Neuron (in vitro differentiated cells): ENCODE results near the gene AMT.

Source experiments
- H2AFZ ChIP-seq: one replicate; pipeline ENCODE4 v1.6.1; 2013; ENCODE audit warnings: low read depth, mild to moderate bottlenecking, inconsistent platforms, low read length, moderate library complexity
- H3K27me3 ChIP-seq: one replicate; pipeline ENCODE4 v1.6.1; 2013; ENCODE audit warnings: low read length; ENCODE audit not compliant: insufficient read depth
- H3K36me3 ChIP-seq: one replicate; pipeline ENCODE4 v1.6.1; 2013; ENCODE audit warnings: low read length; ENCODE audit not compliant: insufficient read depth
- H3K4me1 ChIP-seq: one replicate; pipeline ENCODE4 v1.6.1; 2013; ENCODE audit warnings: low read length; ENCODE audit not compliant: insufficient read depth
- H3K4me3 ChIP-seq: 2 replicates; pipeline ENCODE4 v1.5.1; 2013; ENCODE audit warnings: mild to moderate bottlenecking, low read length, moderate library complexity
- H3K9me3 ChIP-seq: one replicate; pipeline ENCODE4 v1.6.1; 2013; ENCODE audit warnings: low read length

Gene AMT

DNA sequence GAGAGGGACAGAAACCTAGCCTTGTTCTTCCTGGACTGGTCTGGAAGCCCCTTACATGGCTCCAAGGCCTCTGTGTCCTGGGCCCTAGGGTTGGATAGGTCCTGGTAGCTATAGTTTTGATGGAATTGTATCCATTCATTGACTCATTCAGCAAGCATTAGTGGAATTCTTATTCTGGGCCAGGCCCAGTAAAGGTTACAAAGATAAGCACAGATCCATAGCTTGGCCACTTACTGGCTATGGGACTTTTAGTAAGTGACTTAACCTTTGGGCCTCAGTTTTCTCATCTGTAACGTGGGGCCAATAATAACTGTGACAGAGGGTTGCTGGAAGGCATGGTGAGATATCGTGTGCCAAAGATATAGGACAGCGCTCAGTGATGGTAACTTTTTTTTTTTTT lies 34.2 kb upstream of the AMT start:
- Histone ChIP-seq H2AFZ (no peak overlapping the region), H3K4me3 (no peak overlapping the region), H3K36me3 (no peaks in the 10 kb centered on the region), H3K4me1 (peaks cover 30% of the 10 kb centered on the region), H3K27me3 (no peaks in the 10 kb centered on the region), H3K9me3 (no peaks in the 10 kb centered on the region)

DNA sequence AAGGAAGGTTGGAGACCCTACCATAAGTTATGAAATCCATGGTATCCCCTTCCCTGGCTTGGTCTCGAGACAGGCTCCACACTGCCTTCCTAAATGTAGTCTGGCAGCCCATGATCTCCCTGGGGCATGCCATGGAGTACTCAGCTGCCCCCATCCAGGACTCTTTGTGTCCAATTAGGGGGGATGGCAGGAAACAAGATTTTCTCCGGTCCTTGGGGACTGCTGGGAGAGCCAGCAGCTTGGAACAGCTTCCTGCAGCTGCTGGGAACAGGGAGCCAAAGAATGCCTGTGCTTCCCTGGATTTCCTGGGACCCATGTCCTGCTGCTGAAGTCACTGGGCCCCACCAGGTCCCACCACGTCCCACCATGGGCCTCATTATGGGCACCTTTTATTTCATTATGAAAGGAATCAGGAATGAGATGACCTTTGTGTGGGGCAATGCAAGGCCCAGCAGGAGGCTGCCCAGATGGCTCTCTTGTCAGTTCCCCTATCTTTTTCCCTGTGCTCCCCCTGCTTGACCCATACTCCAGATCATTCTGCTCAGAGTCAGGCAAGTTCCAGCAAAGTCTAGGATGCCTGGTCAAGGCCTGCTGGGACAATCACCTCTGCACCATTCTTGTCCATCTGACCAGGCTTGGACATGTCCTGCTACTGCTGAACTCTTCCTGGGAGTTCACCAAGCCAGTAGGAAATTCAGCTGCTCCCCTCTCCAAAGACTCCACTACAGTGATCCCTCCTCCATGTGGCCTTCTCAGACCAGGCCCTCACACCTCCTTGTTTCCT lies 32.8 kb upstream of the AMT start:
- no peaks in the 10 kb centered on the region for H3K27me3 ChIP-seq
- no peaks in the 10 kb centered on the region for H3K36me3 ChIP-seq
- peaks cover 17% of the 10 kb centered on the region for H3K4me1 ChIP-seq
- H3K4me3 ChIP-seq, result no peak overlapping the region
- H3K9me3 ChIP-seq, result no peaks in the 10 kb centered on the region
- H2AFZ ChIP-seq, result no peak overlapping the region

DNA sequence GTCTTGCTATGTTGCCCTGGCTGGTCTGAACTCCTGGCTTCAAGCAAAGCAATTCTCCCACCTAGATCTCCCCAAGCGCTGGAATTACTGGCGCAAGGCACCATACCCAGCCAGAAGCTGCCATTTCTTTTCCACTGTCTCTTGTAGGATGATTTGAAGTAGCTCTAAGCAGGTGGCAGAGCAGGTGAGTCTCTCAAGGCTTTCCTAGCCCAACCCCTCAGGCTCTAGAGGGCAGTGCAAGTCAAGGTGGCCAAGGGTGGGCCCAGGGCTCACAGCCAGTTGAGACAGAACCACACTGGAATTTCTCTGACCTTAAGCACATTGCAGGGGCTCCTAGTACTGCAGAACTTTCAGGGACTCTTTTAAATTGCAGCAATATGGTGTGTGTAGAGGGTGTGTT lies 32.2 kb upstream of the AMT start:
- Histone ChIP-seq H3K36me3 (no peaks in the 10 kb centered on the region), H3K4me3 (no peak overlapping the region), H3K4me1 (peaks cover 16% of the 10 kb centered on the region), H3K9me3 (no peaks in the 10 kb centered on the region), H2AFZ (no peak overlapping the region), H3K27me3 (no peaks in the 10 kb centered on the region)

DNA sequence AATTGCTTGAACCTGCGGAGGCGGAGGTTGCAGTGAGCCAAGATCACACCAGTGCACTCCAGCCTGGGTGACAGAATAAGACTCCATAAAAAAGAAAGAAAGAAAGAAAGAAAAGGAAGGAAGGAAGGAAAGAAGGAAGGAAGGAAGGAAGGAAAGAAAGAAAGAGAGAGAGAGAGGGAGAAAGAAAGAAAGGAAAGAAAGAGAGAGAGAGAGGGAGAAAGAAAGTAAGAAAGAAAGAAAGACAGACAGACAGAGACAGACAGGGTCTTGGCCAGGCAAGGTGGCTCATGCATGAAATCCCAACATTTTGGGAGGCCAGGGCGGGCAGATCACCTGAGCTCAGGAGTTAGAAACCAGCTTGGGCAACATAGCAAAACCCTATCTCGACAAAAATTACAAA lies 31.3 kb upstream of the AMT start:
- Histone ChIP-seq H2AFZ (no peak overlapping the region), H3K4me3 (no peak overlapping the region), H3K4me1 (peaks cover 8% of the 10 kb centered on the region), H3K36me3 (no peaks in the 10 kb centered on the region), H3K27me3 (no peaks in the 10 kb centered on the region), H3K9me3 (no peaks in the 10 kb centered on the region)

DNA sequence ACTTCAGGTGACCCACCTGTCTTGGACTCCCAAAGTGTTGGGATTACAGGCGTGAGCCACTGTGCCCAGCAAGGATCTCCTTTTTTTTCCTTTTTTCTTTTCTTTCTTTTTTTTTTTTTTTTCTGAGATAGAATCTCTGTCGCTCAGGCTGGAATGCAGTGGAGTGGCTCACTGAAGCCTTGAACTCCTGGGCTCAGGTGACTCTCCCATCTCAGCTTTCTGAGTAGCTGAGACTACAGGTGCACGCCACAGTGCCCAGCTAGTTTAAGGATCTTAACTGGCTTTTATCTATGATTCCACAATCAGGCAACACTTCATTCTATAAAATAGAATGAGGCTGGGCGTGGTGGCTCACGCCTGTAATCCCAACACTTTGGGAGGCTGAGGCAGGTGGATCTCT lies 23.1 kb upstream of the AMT start:
- Histone ChIP-seq H3K27me3 (no peaks in the 10 kb centered on the region), H3K36me3 (no peaks in the 10 kb centered on the region), H2AFZ (no peak overlapping the region), H3K9me3 (no peaks in the 10 kb centered on the region), H3K4me1 (no peaks in the 10 kb centered on the region), H3K4me3 (no peak overlapping the region)

DNA sequence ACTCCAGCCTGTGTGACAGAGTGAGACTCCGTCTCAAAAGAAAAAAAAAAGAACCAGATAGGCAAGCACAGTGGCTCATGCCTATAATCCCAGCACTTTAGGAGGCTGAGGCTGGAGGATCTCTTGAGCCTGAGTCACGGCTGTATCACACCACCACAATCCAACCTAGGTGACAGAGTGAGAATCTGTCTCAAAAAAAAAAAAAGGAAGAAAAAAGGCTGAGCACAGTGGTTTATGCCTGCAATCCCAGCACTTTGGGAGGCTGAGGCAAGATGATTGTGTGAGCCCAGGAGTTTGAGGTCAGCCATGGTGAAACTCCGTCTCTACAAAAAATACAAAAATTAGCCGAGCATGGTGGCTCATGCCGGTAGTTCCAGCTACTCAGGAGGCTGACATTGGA lies 12.5 kb upstream of the AMT start:
- no peaks in the 10 kb centered on the region for H3K36me3 ChIP-seq
- peaks cover 3% of the 10 kb centered on the region for H3K4me1 ChIP-seq
- H2AFZ ChIP-seq, result no peak overlapping the region
- no peaks in the 10 kb centered on the region for H3K9me3 ChIP-seq
- no peak overlapping the region for H3K4me3 ChIP-seq
- H3K27me3 ChIP-seq, result no peaks in the 10 kb centered on the region

DNA sequence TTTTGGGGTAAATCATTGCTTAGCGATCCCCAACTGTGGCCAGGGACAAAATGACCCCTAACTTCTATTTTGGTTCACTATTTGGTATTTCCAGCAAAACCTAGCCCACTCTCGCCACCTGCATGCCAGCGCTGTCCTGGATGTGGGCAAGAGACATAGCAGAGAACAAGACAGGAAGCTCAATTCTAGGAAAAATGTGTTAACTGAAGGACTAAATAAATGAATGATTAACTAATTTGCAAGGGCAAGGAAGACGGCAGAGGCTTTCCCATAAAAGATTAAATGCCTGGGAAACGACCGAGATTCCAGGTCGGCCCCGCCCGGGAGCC lies 6.4 kb upstream of the AMT start:
- peaks cover 14% of the 10 kb centered on the region for H3K36me3 ChIP-seq
- H3K9me3 ChIP-seq, result no peaks in the 10 kb centered on the region
- H3K4me1 ChIP-seq, result peaks cover 8% of the 10 kb centered on the region
- H3K27me3 ChIP-seq, result no peaks in the 10 kb centered on the region
- peak overlapping the region; percentile 77 for H2AFZ ChIP-seq
- H3K4me3 ChIP-seq, result peak overlapping the region; percentile 90

DNA sequence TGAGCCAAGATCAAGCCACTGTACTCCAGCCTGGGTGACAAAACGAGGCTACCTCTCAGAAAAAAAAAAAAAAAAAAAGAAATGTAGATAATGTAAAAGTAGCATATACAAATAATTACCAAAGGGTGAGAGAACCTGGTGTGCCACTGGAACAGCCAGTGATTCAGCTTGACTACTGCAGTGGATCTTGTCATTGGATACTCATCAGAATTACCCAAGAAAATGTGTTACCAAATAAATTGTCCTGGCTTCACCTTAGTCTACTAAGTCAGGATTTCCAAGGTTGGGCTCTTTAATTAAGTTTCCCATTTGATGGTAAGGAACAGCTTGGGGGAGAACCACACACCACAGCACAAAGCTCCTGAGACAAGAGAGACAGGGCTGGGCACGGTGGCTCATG lies 5.3 kb upstream of the AMT start:
- no peaks in the 10 kb centered on the region for H3K9me3 ChIP-seq
- no peak overlapping the region for H3K4me3 ChIP-seq
- no peaks in the 10 kb centered on the region for H3K27me3 ChIP-seq
- H2AFZ ChIP-seq, result no peak overlapping the region
- H3K36me3 ChIP-seq, result peaks cover 16% of the 10 kb centered on the region
- H3K4me1 ChIP-seq, result peaks cover 8% of the 10 kb centered on the region

DNA sequence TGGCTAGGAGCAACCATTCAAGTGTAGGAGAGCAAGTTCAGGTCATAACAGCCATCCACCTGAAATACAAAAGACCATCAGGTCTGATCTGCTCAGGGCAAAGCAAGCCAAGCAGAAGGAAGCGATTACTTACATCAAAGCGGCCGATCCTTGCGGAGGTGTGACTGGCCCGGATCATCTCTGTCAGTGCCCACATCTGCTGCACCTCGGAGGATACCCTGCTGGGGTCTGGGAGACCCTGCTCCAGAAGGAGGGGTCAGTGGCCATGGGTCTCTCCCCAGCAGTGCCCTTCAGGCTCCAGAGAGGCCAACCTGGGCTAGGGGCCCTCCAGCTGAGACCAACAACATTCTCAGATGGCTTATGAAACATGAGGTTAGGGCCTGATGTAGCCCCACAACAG lies 2.5 kb upstream of the AMT start:
- Histone ChIP-seq H3K9me3 (no peaks in the 10 kb centered on the region), H3K27me3 (no peaks in the 10 kb centered on the region), H3K4me3 (no peak overlapping the region), H2AFZ (no peak overlapping the region), H3K4me1 (peaks cover 9% of the 10 kb centered on the region), H3K36me3 (peaks cover 16% of the 10 kb centered on the region)

DNA sequence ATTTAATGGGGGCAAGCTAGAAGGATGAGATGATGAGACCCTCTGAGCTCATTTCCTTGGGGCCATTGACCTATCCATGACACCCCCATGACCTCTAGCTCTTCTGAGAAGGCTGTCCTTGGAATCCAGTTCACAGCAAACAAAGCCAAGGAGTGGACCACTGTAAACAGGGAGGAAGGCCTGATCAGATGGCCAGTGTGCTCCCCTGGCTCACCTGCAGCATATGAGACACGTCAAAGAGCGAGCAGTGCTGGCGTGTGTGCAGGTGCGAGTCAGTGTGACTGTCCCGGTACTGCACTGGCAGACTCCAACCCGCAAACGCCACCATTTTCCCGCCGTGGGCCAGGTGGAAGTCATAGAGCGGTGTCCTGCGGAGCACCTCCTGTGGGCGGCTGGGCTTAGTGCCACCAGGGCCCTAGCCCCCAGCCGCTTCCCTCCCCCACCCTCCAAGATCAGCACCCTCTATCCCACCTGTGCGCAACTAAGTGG lies 339 bp downstream of the AMT start:
- no peaks in the 10 kb centered on the region for H3K9me3 ChIP-seq
- no peaks in the 10 kb centered on the region for H3K27me3 ChIP-seq
- H3K4me3 ChIP-seq, result peak overlapping the region; percentile 53
- peaks cover 3% of the 10 kb centered on the region for H3K4me1 ChIP-seq
- peaks cover 17% of the 10 kb centered on the region for H3K36me3 ChIP-seq
- no peak overlapping the region for H2AFZ ChIP-seq

DNA sequence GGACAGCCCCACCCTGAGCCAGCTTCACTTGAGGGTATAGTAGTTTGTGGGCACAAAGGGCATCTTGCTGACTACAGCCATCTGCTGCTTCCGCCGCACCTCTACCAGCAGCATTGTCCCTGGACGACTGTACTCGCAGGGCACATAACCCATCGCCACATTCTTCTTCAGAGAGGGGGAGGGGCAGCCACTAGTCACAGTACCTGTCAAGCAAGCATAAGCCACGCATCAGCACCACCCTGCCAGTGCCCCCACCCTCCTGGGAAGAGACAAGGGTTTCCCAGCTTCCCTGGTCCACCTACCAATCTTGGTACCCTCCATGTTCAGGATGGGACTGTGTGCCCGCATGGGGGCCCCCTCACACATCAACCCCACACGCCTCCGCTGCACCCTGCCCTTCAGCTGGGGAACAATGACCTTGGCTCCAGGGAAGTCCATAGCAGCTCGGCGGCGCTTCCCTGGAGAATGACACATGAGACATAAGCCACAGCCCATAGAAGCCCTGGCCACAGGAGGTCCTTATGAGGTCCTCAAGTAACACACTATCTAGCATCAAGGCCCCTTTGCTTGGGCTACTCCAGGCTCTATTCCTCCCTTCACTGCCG lies 4.7 kb downstream of the AMT start:
- H3K36me3 ChIP-seq, result peaks cover 13% of the 10 kb centered on the region
- no peak overlapping the region for H2AFZ ChIP-seq
- H3K27me3 ChIP-seq, result no peaks in the 10 kb centered on the region
- H3K4me1 ChIP-seq, result peaks cover 11% of the 10 kb centered on the region
- no peak overlapping the region for H3K4me3 ChIP-seq
- H3K9me3 ChIP-seq, result no peaks in the 10 kb centered on the region

DNA sequence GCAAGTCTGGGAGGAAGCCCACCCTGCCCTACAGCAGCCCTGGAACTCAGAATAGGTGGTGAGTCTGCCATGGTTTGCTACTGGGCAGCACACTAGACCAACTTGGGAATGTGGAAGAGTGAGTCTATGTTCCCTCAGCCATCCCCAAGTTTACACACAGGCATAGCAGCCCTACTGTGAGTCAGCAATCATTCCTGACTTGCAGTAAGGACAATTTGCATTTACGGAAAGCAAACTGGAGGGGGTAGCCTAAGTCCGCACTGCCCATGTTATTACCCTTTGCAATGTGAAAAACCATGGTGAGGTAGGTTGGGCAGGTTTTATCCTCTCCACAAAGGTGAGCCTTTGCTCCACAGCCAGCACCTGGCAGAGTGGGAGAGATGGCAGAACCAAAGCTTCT lies 5.4 kb downstream of the AMT start:
- Histone ChIP-seq H2AFZ (no peak overlapping the region), H3K27me3 (no peaks in the 10 kb centered on the region), H3K36me3 (peaks cover 13% of the 10 kb centered on the region), H3K9me3 (no peaks in the 10 kb centered on the region), H3K4me1 (peaks cover 11% of the 10 kb centered on the region), H3K4me3 (no peak overlapping the region)

DNA sequence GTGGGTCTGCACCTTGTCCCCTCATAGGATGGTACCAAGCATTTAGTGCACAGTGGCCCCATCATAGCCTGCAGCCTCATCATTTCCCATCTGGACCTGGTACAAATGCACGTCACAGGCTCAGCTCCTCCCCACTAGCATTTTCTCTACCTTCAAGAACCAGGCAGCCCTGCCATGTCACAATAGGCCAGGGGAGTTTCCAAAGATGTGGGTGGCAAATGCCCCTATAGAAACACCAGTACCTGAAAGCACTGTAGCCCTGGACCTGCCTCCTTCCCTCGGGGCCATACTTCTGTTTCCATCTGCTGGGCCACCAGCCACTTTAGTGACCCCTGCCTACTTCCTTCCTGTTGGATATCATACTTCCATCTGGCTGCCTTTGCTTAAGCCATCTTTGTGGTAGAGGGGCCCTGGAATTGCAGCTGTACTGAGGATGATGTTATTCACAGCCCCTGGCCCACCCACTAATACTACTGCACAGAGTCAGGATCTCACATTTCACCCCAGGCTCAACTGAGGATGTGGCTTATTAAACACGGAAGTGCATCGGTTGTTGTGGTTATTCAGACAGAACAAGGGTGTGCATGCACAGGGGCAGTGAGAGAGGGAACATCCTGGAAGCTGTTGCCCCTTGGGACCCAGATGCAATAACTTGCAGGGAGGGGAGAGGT lies 6.2 kb downstream of the AMT start:
- no peaks in the 10 kb centered on the region for H3K9me3 ChIP-seq
- no peak overlapping the region for H2AFZ ChIP-seq
- peaks cover 13% of the 10 kb centered on the region for H3K36me3 ChIP-seq
- H3K27me3 ChIP-seq, result no peaks in the 10 kb centered on the region
- no peak overlapping the region for H3K4me3 ChIP-seq
- peaks cover 9% of the 10 kb centered on the region for H3K4me1 ChIP-seq
